ENCODE data around the gene ZAR1L.

DNA sequence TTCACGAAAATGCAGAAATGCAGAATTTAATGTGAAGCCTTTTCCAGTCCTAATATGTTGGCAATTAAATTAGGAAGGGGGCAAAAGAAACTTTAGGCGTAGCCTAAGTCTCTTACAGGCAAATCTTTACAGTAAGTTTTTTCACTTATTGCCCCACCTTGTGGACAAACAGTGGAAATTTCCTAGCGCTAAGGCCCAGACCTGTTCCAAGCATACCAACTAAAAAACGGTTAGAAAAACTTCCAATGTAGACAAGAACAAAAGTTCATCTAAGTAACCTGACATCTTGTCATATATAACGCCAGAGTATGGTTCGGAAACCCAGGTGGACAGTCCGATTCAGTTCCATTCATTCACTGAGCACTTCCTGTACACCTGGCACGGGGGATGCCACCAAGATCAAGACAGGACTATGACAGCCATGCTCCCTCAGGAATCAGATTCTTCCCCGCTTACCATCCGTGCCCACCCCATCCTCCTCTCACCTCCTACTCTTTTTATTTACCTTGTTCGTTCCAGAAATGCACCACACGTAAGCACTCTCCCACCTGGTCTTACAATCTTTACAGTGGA lies 4.9 kb downstream of the ZAR1L start:
- TF ChIP-seq RNF2 (IDR thresholded peaks at IDR 0.05; ENCODE audit: borderline replicate concordance, low read depth) (no peak), CHD2 (IDR thresholded peaks at IDR 0.05; ENCODE audit: low read length, partially characterized antibody) (no peak), RCOR1 (IDR thresholded peaks at IDR 0.05; ENCODE audit: low read depth, low read length) (no peak)
- TF ChIP-seq, protein P1, sequence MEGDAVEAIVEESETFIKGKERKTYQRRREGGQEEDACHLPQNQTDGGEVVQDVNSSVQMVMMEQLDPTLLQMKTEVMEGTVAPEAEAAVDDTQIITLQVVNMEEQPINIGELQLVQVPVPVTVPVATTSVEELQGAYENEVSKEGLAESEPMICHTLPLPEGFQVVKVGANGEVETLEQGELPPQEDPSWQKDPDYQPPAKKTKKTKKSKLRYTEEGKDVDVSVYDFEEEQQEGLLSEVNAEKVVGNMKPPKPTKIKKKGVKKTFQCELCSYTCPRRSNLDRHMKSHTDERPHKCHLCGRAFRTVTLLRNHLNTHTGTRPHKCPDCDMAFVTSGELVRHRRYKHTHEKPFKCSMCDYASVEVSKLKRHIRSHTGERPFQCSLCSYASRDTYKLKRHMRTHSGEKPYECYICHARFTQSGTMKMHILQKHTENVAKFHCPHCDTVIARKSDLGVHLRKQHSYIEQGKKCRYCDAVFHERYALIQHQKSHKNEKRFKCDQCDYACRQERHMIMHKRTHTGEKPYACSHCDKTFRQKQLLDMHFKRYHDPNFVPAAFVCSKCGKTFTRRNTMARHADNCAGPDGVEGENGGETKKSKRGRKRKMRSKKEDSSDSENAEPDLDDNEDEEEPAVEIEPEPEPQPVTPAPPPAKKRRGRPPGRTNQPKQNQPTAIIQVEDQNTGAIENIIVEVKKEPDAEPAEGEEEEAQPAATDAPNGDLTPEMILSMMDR (IDR thresholded peaks at IDR 0.05), result peak; percentile 63

Measured in A549 (cell line).